Spinal cord (tissue), 10 donors: ENCODE data around the gene HCN3. TPM values are rescaled to one million over a fixed set of nuclear protein-coding genes. Genes with fewer than 3 reads are reported as not detected.

Experiments used
- DNase-seq, 6 donors: peaks; one replicate each; pipeline versions ENCODE4 v3.0.0 to v3.0.0-alpha.2; 2013 to 2015; ENCODE audit warnings: low spot score in 6 of 6, low read depth in 4 of 6
- H3K27ac ChIP-seq: one replicate; pipeline ENCODE4 v1.5.1; 2013; ENCODE audit warnings: low read depth, low read length, control low read depth
- H3K27me3 ChIP-seq: one replicate; pipeline ENCODE4 v1.6.1; 2013; ENCODE audit warnings: low read length; ENCODE audit not compliant: control insufficient read depth, insufficient read depth
- H3K36me3 ChIP-seq: one replicate; pipeline ENCODE4 v1.6.1; 2013; ENCODE audit warnings: low read length; ENCODE audit not compliant: control insufficient read depth, insufficient read depth
- H3K4me1 ChIP-seq: one replicate; pipeline ENCODE4 v1.6.1; 2013; ENCODE audit warnings: low read length; ENCODE audit not compliant: control insufficient read depth, insufficient read depth
- H3K4me3 ChIP-seq: one replicate; pipeline ENCODE4 v1.5.1; 2013; ENCODE audit warnings: low read depth, low read length, control low read depth
- H3K9me3 ChIP-seq: one replicate; pipeline ENCODE4 v1.6.1; 2013; ENCODE audit warnings: low read length; ENCODE audit not compliant: control insufficient read depth, insufficient read depth
- WGBS: methylation state at CpG from one replicate; pipeline ENCODE4 v1.1.5; 2013; ENCODE audit warnings: missing lambda C conversion rate; ENCODE audit not compliant: insufficient coverage; 5-methylcytosine and 5-hydroxymethylcytosine counted together
- polyA plus RNA-seq, 2 donors: library from polyadenylated mRNA; unstranded; fragments of 120-200 nt; gene quantifications; one replicate each; pipeline ENCODE4 v1.2.1, GENCODE V29; 2013; ENCODE audit not compliant: insufficient read length in 2 of 2
- total RNA-seq, 2 donors: library from RNA; depleted of rRNA in 1 of 2; stranded (reverse); fragments of 120-200 nt in 1 of 2; fragments of >200 nt in 1 of 2; gene quantifications; one replicate each; pipeline versions ENCODE4 v1.2.3 to v1.2.4, GENCODE V29; 2013 to 2014
- donor health status: healthy.

HCN3 gene
- total and polyA plus RNA-seq, 4 donors: 6.1 to 36.0 (median 18.8) TPM

DNA sequence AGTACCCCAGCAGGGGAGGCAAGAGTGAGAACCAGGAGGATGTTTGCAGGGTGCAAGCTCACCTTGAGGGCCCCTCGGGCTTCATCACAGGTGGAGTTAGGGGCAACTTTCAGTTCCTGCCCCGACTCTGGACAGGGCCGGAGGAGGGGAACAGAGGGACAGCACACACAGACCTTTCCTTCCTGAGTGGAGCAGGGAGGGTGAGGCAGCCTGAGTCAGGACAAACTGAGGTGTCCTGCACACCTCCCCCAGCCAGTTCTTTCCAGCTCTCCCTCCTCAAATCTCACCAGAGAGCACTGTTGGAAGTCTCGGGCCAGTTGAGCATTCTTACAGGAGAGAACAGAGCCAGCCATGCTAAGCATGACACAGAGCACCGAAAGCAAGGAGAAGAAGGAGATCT, 23.5 kb upstream of the HCN3 start:
- no peaks in the 10 kb centered on the region for H3K27me3 ChIP-seq
- H3K27ac ChIP-seq: peak overlapping the region; percentile 98
- no peaks in the 10 kb centered on the region for H3K9me3 ChIP-seq
- WGBS: 60% methylated on average over 3 of the region's 5 CpGs
- H3K4me3 ChIP-seq: peak overlapping the region; percentile 81
- peaks cover 56% of the 10 kb centered on the region for H3K4me1 ChIP-seq
- H3K36me3 ChIP-seq: peaks cover 64% of the 10 kb centered on the region
- no peak for DNase-seq

DNA sequence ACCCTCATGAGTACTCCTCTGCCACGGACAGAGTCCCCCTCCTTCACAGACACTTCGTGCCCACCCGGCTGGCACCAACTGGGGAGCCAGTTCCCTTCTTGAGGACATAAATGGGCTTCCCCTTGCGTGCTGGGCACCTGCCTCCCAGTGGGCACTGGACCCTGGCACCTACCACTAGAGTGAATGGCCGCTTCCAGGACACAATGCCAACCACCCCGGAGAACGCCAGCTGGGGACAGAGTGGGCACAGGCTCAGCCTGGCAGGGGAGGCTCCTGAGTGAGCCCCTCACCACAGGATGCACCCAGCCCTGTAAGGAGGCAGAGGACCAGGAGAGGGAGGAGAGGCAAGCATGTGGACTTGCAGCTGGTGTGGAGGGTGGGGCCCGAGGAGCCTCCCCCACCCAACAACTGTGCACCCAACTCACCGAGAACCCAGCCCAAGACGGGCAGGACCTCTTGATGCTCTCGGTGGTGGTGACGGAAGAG, 23.0 kb upstream of the HCN3 start:
- DNase-seq: peak in 1 of 6 donors; percentile 47
- Histone ChIP-seq H3K9me3 (no peaks in the 10 kb centered on the region), H3K27ac (peak overlapping the region; percentile 98), H3K4me3 (peak overlapping the region; percentile 81), H3K27me3 (no peaks in the 10 kb centered on the region), H3K4me1 (peaks cover 56% of the 10 kb centered on the region), H3K36me3 (peaks cover 64% of the 10 kb centered on the region)
- WGBS: 11% methylated on average over 11 of the region's 12 CpGs

DNA sequence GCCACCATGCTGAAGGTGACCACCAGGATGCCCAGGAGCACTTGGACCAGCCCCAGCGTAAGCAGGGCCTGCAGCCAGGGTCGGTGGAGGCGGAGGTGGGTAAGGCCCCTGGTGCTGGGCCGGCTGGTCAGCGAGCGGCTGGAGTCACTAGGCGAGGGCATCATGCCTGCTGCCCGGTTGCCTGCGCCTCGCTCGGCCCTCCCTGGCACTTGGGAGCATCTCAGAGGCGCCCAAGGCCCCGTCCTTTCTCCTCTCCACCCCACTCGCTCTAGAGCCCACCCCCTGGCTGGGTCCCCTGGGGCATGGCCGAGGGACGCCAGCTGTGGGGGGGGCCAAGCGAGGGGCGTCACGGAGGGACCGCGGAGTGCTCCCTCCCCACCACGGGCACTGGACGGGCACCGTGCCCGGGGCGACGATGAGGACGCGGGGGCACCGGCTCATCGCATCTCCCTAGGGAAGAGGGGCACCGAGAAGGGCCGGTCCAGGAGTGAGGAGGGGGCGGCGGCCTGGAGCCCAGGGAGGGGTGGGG, 22.5 kb upstream of the HCN3 start:
- Histone ChIP-seq H3K4me1 (peaks cover 56% of the 10 kb centered on the region), H3K4me3 (peak overlapping the region; percentile 81), H3K36me3 (peaks cover 64% of the 10 kb centered on the region), H3K9me3 (no peaks in the 10 kb centered on the region), H3K27ac (peak overlapping the region; percentile 98), H3K27me3 (no peaks in the 10 kb centered on the region)
- peak in 1 of 6 donors; percentile 69 for DNase-seq
- 2% methylated on average over 33 of the region's 35 CpGs for WGBS

DNA sequence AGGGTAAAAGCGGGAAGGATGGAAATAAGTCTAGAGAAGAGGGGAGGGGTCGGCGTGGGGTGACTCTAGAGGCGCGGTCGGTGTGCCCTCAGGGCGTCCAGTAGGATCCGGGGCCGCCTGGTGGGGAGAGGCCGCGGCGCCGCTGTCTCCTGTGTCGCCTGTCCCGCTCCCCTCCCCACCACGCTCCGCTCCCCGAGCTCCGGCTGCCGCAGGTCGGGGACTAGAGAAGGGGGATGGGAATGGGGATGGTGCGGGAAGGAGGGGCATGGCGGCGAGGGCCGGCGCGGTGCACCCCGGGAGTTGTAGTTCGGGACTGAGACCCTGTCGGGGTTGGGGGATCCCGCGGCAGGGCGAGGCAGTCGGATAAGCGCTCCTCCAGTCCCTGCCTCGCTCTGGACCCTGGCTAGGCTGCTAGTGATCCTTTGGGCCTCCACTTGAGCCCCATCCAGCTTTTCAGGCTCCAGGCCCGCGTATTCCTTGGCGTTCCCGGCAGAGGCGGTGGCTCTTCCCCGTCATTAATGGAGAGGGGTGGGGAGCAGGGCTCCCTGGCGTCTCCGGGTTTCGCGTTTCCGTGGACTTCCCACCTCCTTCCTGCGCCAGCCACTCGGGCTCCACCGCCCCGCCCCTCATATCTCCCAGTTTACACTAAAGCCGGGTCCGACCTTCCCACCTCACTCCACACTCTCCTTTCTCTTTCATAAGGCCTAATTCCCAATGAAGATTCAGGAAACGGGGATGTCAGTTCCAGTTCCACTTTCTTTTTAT, 21.8 kb upstream of the HCN3 start, which contains the start of gene ENTREP3:
ENTREP3 (minus strand) TSS at position 241 of the 765 bp plus-strand sequence. CDS start 606 bp downstream, outside the sequence.
- H3K27me3 ChIP-seq: no peaks in the 10 kb centered on the region
- H3K9me3 ChIP-seq: no peaks in the 10 kb centered on the region
- peaks cover 64% of the 10 kb centered on the region for H3K36me3 ChIP-seq
- DNase-seq: peak in 2 of 6 donors; percentile 96 to 97
- H3K27ac ChIP-seq: peak within 1 kb of the TSS; percentile 98
- H3K4me3 ChIP-seq: peak within 1 kb of the TSS; percentile 81
- H3K4me1 ChIP-seq: peaks cover 56% of the 10 kb centered on the region
- WGBS: under 1% methylated on average over 51 of the region's 54 CpGs

DNA sequence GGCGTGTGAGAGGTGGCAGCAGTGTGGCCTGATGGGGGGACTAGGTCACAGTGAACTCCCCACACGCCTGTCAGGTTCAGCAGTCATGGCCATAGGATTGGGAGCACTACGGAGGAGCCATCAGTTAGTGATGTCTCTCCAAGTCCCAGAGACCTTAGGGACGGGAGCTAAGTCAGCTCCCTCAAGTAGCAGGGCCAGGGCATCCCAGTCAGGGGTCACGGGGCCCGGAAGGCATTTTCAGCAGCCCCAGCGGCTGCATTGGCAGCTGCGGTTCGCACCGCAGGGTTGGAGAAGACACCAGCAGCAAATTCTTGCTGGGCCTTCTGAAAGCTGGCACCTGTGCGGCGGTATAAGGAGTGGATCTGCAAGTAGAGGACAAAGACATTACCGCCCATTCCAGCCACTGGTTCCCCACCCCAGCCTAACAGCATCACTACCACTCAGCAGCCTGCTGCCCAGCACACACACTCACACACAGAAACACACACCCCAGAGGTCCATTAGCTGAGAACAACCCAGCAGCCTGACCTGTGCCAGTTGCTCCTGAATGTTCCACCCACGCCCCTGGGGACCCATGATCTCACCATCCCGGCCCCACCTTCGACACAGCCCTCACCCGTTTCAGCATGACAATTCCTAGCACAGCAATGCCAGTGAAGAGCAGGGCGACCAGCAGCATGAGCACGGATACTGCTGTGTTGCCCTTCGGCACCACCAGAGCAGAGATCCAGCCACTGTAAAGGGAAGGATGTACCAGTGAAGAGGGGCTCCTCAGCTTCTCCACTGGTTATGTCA, 21.0 kb upstream of the HCN3 start:
- H3K27ac ChIP-seq: peak overlapping the region; percentile 98
- H3K4me1 ChIP-seq: peaks cover 55% of the 10 kb centered on the region
- WGBS: 80% methylated on average over 19 of the region's 20 CpGs
- DNase-seq: no peak
- peaks cover 59% of the 10 kb centered on the region for H3K36me3 ChIP-seq
- no peaks in the 10 kb centered on the region for H3K27me3 ChIP-seq
- H3K4me3 ChIP-seq: peak overlapping the region; percentile 81
- H3K9me3 ChIP-seq: no peaks in the 10 kb centered on the region

DNA sequence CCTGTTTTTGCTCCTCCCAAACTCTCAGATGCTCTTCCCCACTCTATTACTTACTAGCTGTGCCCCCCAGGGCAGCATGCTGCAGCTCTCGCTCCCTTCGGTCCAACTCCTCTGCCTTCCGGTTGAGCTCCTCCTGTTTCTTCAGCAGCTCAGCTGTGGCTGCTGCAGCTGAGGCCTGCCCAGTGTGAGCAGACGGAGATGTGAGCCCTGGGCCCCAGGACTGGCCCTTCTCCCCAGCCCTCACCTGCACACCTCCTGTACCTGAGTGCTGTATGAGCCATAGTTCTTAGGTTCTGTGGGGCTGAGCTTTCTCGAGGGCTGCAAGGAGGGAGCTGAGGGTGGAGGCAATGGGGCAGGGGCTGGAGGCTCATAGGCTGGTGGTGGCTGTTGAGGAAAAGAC, 17.0 kb upstream of the HCN3 start:
- Histone ChIP-seq H3K9me3 (no peaks in the 10 kb centered on the region), H3K27ac (no peak overlapping the region), H3K4me3 (no peak overlapping the region), H3K4me1 (peaks cover 35% of the 10 kb centered on the region), H3K27me3 (no peaks in the 10 kb centered on the region), H3K36me3 (peaks cover 65% of the 10 kb centered on the region)
- no peak for DNase-seq
- WGBS: 100% methylated on average over 4 of the region's 5 CpGs

DNA sequence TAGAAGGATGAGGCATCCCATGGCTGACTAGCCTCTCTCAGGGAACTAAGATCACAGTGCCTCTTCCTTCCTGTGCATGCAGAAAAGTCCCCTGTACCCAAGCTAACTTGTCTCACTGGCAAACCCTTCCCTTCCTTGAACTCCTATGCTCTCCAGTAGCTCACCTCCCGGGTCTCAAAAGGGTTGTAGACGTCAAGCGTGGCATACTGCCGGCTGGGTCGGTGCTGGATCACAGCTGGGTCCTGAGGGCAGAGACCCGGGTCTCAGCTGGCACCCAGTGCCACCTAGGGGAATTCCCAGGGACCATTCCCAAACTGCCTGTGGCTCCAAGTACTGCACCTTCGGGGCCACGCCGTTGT, 15.8 kb upstream of the HCN3 start:
- Histone ChIP-seq H3K4me3 (peak overlapping the region; percentile 76), H3K9me3 (no peaks in the 10 kb centered on the region), H3K36me3 (peaks cover 67% of the 10 kb centered on the region), H3K27ac (peak overlapping the region; percentile 60), H3K27me3 (no peaks in the 10 kb centered on the region), H3K4me1 (peaks cover 23% of the 10 kb centered on the region)
- under 1% methylated on average over 9 of the region's 9 CpGs for WGBS
- no peak for DNase-seq

DNA sequence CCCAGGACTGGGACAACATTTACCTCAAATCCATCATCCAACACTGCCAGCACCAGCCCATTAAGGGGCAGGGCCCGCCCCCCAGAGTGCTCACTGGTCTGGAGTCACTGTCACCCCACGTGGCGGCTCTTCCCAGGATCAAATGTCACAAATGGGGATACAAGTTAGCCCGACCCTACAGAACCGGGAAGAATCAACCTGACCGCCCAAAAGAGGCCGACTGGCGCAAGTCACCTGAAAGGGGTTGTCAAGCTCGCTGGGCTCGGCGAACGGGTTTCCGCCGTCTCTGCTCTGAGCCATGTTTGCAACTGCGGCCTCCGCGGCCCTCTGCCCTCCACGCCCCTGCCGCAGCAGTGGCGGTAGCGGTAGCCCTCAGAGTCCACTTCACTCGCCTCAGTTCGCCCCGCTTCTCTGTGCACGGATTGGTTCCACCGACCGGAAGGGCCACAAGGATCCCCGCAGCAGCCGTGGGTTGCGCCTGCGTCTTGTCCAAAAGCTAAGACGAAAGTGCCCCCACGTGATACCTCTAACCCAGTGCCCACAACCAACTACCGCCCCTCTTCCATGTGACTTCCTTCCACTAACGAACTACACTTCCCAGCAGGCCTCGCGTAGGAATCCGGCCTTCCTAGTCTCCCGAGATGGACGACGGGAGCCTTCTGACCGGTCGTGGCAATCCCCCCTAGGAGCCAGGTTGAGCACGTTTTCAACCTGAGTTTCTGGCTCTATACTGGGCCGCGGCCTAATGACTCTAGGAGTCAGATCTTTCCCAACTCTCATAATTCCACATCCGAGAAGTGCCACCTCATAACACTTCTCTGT, 15.2 kb upstream of the HCN3 start, which contains the start of gene SCAMP3:
SCAMP3 (minus strand) TSS at position 509 of the 822 bp plus-strand sequence; CDS start at position 300, 209 bp downstream.
- Histone ChIP-seq H3K36me3 (peaks cover 67% of the 10 kb centered on the region), H3K9me3 (no peaks in the 10 kb centered on the region), H3K27me3 (no peaks in the 10 kb centered on the region), H3K4me1 (peaks cover 21% of the 10 kb centered on the region), H3K4me3 (peak within 1 kb of the TSS; percentile 76), H3K27ac (peak within 1 kb of the TSS; percentile 60)
- DNase-seq: peak; percentile 93 to 100 (median 98)
- WGBS: under 1% methylated on average over 46 of the region's 47 CpGs

DNA sequence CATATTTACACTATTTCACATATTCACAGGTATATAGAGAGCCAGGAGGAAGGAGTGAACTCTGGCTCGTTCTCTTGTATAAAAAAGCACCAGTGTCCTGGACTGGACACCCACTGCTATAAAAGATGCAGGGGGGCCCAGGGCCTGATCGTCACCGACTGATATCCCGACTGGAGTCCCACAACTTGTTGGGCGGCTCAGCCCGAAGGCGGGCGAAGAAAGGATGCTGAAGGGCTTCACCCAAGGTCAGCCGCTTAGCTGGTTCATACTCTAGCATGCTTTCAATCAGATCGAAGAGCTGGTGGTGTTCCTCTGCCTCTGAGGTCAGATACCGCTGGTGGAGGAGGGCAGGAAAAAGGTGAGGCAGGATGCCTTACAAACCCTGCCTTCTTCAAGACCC, 14.2 kb upstream of the HCN3 start:
- peaks cover 68% of the 10 kb centered on the region for H3K36me3 ChIP-seq
- no peak overlapping the region for H3K4me3 ChIP-seq
- no peak overlapping the region for H3K27ac ChIP-seq
- DNase-seq: no peak
- no peaks in the 10 kb centered on the region for H3K9me3 ChIP-seq
- whole genome bisulfite sequencing: 88% methylated on average over 10 of the region's 11 CpGs
- no peaks in the 10 kb centered on the region for H3K27me3 ChIP-seq
- peaks cover 21% of the 10 kb centered on the region for H3K4me1 ChIP-seq
